Thyroid gland (tissue), 4 donors: ENCODE measurements around the gene UBTD1.

Experiments
- CTCF ChIP-seq, 6 experiments: fragments of 200-600 bp in 3 of 6; fragments of 450-650 bp in 3 of 6; sonication (generic) in 3 of 6; IDR thresholded peaks; one replicate each; pipeline ENCODE4 v1.5.1; 2016 to 2019; ENCODE audit warnings: antibody characterized with exemption in 6 of 6, mild to moderate bottlenecking in 2 of 6, inconsistent platforms in 1 of 6, moderate library complexity in 1 of 6
- POLR2A ChIP-seq, 2 donors: fragments of 450-650 bp; IDR thresholded peaks; one replicate each; pipeline ENCODE4 v1.6.1; 2017; ENCODE audit warnings: antibody characterized with exemption in 2 of 2, mild to moderate bottlenecking in 2 of 2, moderate library complexity in 1 of 2

GRCh38 chr10:97459933-97460332 is 38.8 kb upstream of the UBTD1 start:
- TF ChIP-seq CTCF (IDR thresholded peaks at IDR 0.05), result no peak
- TF ChIP-seq POLR2A (IDR thresholded peaks at IDR 0.05), result no peak
